HG03378 (cell line): ENCODE results near the gene TMEM61.
"Not testable (repeated sequence)": the region's sequence is repeated elsewhere in the genome, so short reads cannot be mapped to it uniquely, and the experiment has no call there.

Experiments used
- ATAC-seq: cut with Tn5 transposase; IDR thresholded peaks from one replicate; pipeline ENCODE4 v1.9.1; 2021; ENCODE audit warnings: mild to moderate bottlenecking, moderate library complexity; ENCODE audit not compliant: unreplicated experiment

TMEM61 gene

DNA sequence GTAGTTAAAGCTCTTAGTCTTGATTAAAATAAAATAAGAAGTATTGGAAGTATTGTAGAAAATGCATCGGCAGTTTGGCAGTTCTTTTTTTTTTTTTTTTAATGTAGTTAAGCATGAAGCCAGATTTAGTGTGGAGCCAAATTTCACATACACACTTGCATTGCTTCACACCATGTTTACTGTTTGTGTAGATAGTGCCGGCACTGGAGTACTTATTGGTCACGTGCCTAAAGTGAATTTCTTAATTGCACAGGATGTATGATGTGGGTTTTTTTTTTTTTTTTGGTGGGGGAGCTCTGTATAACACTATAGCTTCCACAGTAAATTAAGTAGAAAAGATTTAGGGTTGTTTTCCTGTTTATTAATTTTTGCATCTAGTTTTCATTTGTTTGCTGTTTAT lies 21.2 kb upstream of the TMEM61 start:
- ATAC-seq, result no peak

DNA sequence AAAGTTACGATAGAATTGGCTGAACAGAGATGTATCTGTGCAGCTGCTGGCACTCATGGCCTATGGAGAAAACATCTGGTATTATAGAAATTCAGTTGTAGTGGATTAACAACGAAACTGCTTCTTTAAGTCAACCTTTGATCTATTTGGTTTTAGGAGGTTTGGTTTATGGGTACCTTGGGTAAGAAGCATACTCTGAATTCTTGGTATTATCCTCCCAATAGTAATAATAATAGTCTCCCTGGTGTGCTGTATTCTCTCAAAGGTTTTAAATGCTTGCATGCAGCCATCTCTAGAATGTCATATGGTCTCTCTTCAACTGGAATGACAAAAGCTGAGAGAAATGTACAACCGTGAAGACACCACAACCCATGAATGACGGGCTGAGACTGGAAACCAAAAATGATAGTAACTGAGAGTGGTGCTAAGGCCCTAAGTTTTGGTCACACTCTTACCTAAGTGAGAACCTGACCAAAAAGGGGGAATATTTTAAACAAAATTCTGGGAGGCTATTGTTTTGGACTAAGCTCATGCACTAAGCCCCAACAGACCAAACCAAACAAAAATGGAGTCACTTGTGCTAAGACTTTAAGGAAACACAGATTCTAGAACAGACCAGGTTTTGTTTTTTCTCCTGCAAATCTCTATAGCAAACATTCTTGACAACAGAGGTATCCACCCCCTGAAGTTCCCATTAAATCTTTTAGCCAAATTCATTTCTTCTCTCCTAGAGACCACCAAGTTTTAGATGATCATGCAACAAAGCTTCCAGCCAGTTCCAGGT lies 17.6 kb upstream of the TMEM61 start:
- no peak for ATAC-seq

DNA sequence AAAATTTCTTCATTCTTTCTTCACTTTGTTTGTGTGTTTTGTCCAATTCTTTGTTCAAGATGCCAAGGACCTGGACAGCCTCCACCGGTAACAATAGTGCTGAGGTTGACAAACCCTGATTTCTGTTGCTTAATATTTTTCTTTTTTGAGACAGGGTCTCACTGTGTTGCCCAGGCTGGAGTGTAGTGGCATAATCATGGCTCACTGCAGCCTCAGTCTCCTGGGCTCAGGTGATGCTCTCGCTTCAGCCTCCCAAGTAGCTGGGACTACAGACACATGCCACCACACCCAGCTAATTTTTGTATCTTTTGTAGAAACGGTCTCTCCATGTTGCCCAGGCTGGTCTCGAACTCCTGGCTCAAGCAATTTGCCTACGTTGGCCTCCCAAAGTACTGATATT lies 16.6 kb upstream of the TMEM61 start:
- ATAC-seq, result not testable (repeated sequence)

DNA sequence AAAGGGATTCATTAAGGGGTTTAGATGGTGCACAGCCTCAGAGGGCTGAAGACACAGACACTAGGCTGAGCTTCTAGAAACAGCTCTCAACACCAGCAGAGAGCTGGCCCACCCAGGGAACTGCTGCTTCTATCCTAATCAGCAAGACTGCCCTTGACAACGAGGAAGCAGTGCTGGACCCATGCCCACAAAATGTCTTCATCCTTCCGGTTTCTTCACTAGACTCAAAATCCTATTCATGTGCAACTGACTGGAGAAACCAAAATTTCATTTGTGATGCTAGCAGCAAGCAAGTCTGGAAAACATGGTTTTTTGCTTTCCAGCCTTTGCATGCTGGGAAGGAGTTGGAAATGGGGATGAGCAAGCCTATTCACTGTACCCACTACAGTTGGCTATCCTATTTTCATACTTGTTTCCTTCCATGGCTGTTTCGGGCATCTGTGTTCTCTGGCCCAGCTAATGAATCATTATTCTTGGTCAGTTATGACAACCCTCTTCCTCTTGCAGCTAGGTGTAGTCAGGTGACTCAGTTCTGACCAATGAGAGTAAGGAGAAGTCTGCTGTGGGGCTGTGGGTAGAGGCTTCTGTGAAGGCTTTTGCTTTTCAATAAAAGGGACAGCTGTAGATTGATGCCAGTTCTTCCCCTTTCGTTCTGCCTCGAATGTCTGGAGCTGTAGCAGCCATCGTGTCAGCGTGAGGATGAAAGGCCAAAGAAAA lies 14.6 kb upstream of the TMEM61 start:
- ATAC-seq, result peak; percentile 97

DNA sequence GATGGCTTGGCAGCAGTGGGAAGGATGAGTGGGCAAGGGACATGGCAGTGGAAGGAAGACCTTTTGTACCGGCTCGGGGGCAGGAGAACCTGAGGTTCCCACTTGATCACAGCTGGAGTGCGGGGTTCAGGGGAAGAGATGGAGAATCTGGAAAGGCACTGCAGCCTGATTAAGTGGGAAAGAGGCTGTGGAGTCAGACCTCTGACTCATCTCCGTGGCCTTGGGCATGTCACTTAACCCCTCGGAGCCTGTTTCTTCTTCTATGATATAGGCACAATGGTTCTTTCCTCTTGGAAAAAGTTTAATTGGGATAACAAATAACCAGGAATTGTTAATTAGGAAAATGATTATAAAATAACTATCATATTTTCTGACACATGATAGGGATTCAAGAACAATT lies 13.1 kb upstream of the TMEM61 start:
- no peak for ATAC-seq

DNA sequence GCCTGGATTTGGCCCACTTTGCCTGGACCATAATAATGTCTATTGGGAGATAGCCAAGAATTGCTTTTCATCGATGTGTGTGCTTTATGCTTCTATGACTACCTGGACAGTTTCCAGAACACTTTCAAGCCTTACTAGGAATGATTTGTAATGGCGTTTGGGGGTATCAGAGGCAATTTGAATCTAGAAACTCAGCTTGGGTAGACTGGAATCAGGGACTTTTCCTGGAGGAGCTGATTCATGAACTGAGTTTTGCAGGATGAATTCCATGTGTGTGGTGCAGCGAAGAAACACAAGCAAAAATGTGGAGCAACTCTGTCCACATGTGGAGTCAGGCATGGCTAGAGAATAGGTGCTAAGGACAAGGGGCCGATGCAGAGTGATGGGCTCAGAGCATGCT lies 11.9 kb upstream of the TMEM61 start:
- ATAC-seq, result no peak

DNA sequence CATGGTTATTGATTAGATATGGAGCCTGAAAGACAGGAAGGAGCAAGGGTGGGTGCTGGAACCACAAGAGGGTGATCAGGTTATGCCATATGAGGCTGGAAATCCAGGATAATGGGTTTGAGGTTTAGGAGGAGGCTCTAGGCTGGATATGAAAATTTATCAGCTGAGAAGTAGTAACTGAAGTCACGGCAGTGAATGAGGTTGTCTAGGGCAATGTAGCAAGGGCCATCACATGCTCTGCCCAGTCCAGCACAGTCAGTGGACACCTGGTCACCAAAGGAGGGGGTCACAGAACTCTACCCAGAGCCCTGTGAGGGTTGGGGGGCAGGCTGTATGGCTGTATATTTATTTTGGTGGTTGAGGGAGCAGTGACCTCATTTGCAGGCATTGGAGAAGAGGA lies 10.5 kb upstream of the TMEM61 start:
- ATAC-seq, result no peak

DNA sequence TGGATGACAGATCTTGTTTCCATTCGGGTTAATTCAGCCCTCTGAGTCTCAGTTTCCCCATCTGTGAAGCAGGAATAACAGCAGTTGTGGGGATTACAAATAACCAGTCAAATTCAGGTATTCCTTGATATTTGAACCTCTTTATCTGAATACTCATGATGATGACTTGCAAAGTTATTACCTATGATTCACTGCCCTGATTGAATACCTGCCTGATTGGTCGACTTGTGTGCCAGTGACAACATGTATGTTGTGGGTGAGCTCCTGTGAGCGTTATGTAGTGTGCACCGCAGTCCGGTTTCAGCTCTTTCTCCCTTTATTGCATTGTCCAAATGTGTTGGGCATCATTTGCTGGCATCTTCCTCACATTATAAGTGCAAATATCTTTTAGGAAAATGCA lies 9.5 kb upstream of the TMEM61 start:
- no peak for ATAC-seq

DNA sequence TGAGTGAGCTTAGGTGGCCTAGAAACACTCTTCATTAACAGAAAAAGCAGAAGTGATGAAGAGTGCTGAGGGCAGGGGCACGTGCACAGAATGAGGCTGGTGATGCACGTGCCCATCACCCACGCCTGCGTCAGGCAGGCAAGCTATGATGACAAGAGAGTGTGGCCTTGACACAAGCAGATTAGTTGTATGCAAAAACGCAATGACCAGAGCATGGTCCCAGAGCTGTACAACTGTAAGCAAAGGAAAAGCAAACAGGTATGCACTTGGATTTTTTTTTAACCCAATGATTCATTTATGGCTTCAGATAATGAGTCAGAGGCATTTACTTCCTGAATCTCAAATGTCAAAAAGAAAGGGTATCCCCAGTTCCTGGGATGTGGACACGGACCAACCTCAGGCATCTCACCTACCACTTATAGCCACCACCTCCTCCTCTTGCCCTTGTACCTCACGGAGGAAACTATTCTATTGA lies 9.1 kb upstream of the TMEM61 start:
- peak; percentile 89 for ATAC-seq

DNA sequence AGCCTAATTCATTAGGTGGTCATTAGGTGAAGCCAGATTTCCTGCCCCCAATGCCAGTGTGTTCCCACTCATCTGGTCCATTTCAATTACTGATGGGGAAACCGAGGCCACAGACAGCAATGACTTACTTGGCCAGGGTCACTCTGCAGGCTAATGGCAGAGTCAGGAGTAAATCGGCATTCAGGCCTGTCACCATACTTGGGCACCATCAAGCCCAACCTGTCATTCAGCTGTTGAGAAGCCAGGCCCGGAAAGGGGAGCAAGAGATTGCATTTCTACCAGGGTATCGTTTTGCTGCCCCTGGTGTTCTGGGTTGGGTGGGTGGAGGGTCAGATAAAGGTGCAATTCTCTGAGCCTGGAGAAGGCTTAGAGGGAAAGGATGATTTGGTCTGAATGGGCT lies 8.0 kb upstream of the TMEM61 start:
- ATAC-seq, result no peak

DNA sequence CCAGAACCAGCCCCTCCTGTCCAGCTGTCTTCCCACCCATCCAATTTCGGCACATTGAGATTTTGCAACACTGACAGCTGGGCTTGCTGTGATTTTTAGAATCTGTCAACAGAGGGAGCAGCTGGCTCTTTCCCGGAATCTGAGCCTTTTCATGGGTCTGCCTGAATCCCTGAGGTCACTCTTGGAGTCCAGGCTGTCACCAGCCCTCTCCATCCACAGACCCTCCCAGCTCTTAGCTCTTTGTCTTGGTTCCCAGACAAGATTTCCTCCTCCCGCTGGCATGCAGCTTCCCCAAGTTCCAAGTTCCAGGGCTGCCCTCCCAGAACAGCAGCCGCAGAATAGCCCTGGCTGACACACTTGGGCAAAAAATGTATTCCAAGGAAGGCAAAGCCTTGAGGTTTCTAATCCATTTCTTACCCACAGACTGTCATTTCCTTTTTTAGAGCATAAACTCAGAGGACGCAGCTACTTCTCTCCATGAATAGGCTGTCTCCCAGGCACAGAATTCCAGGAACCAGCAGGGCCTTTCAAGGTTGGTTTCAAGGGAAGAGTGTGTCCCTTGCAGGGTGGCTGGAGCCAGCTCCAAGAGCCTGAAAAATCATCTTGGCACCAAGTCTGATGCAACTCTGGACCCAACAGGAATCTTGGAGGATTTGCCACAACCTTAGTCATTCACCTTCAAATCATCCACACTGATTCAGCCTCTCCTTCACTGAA lies 7.1 kb upstream of the TMEM61 start:
- ATAC-seq, result no peak

DNA sequence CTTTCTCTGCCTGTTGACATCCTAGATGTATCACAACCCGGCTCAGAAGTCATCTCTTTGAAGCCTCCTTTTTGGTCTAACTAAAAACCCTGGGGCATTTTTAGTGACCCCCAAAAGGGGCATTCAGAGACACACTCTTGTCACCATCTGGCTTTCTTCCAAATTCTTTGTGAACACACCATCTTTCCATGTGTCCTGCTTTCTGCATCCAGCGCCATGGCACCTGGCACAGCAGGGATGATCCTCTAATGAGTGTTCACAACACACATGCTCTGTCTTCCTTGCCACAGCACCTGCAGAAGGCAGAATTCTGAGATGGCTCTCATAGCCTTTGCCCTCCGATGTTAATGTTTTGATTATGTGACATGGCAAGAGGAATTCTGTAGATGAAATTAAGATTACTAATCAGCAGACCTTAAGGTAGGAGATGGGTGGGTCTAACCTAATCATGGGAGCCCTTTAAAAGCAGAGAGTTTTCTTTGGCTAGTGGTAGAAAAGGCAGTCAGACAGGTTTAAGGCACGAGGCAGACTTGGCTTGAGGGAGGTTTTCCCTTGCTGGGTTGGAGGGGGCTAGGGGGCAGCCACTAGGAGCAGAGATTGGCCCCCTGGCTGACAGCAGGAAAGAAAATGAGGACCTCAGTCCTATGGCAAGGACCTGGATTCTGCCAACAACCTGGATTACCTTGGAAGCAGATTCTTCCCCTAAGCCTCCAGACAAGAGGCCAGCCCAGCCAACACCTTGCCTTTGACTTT lies 4.9 kb upstream of the TMEM61 start:
- ATAC-seq, result no peak

DNA sequence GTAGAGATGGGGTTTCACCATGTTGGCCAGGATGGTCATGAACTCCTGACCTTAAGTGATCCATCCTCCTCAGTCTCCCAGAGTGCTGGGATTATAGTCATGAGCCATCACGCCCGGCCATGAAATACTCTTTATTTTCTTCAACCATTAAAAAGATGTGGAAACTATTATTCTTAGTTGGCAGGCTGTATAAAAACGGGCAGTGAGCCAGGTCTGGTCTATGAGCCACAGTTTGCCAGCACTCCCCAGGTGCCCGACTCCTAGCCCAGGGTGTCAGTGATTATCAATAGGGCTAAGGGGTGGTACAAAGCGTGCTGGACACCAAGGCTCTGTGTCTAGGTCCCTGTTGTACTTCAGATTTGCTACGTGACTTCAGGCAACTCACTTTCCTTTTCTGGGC lies 3.7 kb upstream of the TMEM61 start:
- no peak for ATAC-seq

DNA sequence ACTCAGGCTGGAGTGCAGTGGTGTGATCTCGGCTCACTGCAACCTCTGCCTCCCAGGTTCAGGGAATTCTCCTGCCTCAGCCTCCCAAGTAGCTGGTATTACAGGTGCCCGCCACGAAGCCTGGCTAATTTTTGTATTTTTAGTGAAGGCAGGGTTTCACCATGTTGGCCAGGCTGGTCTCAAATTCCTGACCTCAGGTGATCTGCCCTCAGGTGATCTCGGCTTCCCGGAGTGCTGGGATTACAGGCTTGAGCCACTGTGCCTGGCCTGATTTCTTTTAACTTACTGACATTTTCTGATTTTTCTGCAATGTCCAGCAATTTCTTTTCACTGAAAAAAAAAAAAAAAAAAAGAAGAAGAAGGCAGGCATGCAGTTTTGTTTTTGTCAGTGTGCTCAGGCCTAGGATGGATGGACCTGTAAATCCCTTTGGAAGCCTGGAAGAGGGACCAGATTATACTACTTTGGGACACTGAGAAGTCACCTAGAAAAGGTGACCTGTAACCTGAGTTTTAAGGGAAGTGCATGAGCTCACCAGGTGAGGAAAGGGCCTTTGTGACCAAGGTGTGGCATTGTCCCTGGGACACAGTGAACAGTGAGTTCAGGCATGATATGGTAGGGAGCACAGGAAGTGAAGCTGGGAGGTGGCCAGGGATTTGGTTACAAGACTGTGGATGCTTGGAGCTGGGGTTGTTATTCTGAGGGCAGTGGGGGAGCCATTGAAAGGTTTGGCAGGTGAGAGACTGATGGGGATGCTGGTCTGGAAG lies 2.7 kb upstream of the TMEM61 start:
- ATAC-seq, result no peak

DNA sequence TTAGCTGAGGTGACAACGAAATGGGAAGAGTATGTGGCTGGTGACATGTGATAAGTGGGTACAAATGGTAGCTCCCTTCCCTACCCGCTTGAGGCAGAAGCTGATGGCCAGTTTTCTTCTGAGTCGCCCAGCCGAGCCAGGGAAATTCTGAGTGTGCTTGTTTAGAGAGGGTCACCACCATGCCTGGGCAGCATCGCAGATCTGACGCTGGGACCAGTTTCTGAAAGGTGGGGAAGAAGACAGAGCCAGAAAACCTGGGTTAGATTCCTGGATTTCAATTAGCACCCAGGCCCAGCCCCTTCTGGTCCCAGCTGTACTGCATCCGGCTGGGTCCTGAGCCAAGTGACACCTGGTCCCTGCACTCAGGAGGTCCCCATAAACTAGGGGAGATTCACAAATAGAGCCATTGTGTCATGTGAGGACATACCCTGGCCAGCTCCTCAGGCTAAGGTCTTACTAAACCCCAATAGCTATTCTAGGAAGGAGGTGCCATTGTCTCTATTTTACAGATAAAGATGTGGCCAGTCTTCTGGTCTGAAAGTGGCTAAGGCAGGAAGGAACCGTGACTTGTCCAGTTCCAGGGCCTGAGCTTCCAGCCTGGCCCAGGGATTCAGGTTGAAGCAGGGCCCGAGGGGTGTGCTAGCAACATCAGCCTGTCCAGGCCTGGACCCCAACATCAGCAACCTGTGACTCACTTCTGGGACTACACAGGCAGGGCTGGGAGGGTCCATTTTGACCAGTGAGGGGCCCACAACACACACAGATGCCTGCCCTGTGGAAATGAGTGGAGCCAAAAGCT lies 1.7 kb upstream of the TMEM61 start:
- no peak for ATAC-seq

DNA sequence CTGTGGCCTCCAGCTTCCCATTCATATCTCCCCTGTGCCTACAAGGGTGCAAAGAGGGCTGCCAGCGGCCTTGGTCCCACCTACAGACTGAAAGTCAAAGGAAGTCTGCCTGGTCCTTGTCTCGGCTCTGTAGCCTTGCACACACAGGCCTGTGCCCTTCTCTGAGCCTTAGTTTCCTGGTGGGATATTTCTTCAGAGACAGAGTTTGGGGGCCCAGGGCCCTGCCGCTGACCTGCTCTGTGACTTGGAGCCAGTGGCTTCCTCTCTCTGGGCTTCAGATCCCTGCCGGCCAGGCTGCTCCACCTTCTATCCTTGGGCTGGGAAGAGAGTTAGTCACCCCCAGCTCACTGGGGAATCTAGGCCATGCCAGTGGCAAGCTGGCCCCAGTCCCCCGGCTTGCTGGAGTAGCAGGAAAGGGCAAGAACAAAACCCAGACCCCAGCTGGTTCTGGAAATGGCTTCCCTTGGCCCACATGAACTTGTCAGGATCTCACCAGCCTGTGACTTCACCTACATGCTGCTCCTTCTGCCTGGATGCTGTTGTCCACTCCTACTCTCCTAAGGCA lies 1.0 kb upstream of the TMEM61 start:
- ATAC-seq, result no peak

DNA sequence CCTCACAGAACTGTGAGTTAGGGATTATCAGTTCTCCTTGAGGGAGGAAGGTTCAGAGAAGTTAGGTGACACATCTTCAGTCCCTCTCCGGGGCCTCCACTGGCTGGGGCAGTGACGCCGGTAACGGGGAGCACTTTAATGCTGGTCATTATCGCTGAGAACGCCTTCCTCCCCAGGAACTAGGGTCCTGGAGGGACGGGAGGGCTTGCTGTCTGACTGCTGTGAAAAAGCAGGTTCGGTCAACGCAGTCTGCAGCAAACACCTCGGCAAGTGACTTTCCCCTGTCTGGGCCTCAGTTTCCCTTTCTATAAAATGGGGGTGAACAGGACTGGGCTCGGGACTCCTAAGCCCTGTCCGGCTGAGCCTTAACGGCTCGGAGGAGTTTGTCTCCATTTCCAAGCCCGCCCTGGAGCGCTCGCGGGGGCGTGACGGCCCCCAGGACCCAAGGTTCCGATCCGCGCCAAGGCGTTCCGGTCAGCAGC lies 341 bp upstream of the TMEM61 start:
- no peak for ATAC-seq

DNA sequence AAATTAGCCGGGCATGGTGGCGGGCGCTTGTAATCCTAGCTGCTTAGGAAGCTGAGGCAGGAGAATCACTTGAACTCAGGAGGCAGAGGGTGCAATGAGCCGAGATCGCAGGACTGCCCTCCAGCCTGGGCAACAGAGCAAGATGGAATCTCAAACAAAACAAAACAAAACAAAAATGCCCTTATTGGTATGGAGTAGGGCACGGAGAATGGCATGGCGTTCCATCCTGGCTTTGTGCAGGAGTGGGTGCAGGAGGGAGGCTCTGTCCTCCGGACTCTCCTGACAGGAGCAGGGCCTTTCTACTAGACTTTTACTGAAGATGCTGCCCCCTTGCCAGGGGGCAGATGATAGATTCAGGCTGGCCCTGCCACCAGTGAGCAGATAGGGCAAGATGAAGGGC lies 1.0 kb downstream of the TMEM61 start:
- ATAC-seq, result no peak

DNA sequence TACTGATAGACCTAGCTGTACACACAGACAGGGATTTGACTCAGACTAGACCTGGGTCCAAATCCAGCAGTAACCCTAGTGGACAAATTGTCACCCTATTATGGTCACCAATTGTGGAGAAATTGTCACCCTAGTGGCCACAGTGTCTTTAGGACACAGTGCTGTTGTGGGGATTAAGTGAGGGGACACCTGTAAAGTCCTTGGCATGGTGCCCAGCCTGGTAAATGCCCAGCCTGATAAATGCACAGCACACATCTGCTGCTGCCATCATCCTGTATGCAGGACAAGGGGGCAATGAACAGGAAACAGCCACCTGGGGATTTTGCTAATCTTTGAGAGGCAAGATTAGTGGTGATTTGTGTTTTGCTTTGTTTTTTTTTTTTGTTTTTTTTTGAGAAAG lies 2.3 kb downstream of the TMEM61 start:
- ATAC-seq, result no peak
